ENCODE measurements around the gene KIF3A.

The KIF3A gene

DNA sequence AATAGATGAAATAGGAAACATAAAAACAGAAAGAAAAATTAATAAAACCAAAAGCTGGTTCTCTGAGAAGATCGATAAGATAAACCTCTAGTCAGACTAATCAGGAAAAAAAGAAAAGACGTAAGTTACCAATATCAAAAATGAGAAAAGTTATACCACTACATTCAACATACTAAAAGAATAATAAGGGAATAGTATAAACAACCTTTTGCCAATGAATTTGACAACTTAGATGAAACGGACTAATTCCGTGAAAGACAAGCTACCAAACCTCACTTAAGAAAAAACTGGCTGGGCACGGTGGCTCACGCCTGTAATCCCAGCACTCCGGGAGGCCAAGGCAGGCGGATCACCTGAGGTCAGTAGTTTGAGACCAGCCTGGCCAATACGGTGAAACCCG is 7.5 kb downstream of the KIF3A start:
- POLR2A ChIA-PET: no interaction called here
- no peak overlapping the region for H3K4me3 ChIP-seq (ENCODE audit: low read depth, low read length)
- H3K36me3 ChIP-seq (ENCODE audit: control insufficient read depth in 2 of 2, insufficient read depth in 1 of 2, low read length in 2 of 2): peaks cover 42 to 47% of the 10 kb centered on the region in 2 experiments
- H3K9me3 ChIP-seq (ENCODE audit: control insufficient read depth, insufficient read depth, low read depth, low read length): no peaks in the 10 kb centered on the region
- no peak overlapping the region for H3K27ac ChIP-seq (ENCODE audit: extremely low read depth, low read depth, low read length)
- no peak for TF ChIP-seq ZNF140 (tag by site-specific recombination; IDR thresholded peaks at IDR 0.05)
- TF ChIP-seq ZNF670 (tag by site-specific recombination; IDR thresholded peaks at IDR 0.05; ENCODE audit: low read depth): no peak
- TF ChIP-seq, protein P1, sequence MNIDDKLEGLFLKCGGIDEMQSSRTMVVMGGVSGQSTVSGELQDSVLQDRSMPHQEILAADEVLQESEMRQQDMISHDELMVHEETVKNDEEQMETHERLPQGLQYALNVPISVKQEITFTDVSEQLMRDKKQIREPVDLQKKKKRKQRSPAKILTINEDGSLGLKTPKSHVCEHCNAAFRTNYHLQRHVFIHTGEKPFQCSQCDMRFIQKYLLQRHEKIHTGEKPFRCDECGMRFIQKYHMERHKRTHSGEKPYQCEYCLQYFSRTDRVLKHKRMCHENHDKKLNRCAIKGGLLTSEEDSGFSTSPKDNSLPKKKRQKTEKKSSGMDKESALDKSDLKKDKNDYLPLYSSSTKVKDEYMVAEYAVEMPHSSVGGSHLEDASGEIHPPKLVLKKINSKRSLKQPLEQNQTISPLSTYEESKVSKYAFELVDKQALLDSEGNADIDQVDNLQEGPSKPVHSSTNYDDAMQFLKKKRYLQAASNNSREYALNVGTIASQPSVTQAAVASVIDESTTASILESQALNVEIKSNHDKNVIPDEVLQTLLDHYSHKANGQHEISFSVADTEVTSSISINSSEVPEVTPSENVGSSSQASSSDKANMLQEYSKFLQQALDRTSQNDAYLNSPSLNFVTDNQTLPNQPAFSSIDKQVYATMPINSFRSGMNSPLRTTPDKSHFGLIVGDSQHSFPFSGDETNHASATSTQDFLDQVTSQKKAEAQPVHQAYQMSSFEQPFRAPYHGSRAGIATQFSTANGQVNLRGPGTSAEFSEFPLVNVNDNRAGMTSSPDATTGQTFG (tag by site-specific recombination; IDR thresholded peaks at IDR 0.05; ENCODE audit: borderline replicate concordance): no peak
- TF ChIP-seq, protein P2, sequence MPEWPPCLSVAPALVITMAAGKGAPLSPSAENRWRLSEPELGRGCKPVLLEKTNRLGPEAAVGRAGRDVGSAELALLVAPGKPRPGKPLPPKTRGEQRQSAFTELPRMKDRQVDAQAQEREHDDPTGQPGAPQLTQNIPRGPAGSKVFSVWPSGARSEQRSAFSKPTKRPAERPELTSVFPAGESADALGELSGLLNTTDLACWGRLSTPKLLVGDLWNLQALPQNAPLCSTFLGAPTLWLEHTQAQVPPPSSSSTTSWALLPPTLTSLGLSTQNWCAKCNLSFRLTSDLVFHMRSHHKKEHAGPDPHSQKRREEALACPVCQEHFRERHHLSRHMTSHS (tag by site-specific recombination; IDR thresholded peaks at IDR 0.05): no peak
- TF ChIP-seq SETDB1 (IDR thresholded peaks at IDR 0.05; ENCODE audit: insufficient read length, low read length): no peak
- TF ChIP-seq ZNF654 (tag by site-specific recombination; IDR thresholded peaks at IDR 0.05; ENCODE audit: low read depth): no peak
- no peak for TF ChIP-seq ZNF394 (tag by site-specific recombination; IDR thresholded peaks at IDR 0.05; ENCODE audit: borderline replicate concordance)
- TF ChIP-seq ZNF416 (tag by site-specific recombination; IDR thresholded peaks at IDR 0.05): no peak
- CTCF ChIA-PET: interaction anchor here (0.6 to 0.8 kb wide), 4 partner anchors 15 to 232 kb away, joined by 3 to 4 read pairs (median 3); no protein-coding TSS in a partner anchor
- no peaks in the 10 kb centered on the region for H3K4me1 ChIP-seq (ENCODE audit: control insufficient read depth, insufficient read depth, low read length)

DNA sequence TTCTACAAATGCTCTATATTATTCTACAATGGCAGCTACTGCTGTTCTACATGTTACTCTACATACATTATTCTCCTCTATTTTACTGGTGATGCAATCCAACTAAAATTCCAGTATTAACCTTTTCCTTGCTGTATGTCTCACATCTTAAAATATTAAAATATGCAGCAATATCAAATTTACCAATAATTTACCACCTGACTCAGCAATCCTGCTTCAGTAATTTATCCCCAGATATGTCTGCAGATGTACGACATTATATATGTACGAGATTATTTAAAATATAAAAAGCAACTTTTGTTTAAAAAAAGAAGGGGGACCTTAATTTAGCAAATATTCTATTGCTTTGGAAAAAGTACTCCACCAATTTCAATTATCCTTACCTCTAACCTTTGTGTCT is 11.6 kb downstream of the KIF3A start:
- no peaks in the 10 kb centered on the region for H3K9me3 ChIP-seq (ENCODE audit: control insufficient read depth, insufficient read depth, low read depth, low read length)
- no peaks in the 10 kb centered on the region for H3K4me1 ChIP-seq (ENCODE audit: control insufficient read depth, insufficient read depth, low read length)
- TF ChIP-seq ZFP3 (tag by site-specific recombination; IDR thresholded peaks at IDR 0.05; ENCODE audit: low read depth): no peak
- H3K36me3 ChIP-seq (ENCODE audit: control insufficient read depth in 2 of 2, insufficient read depth in 1 of 2, low read length in 2 of 2): peaks cover 27 to 40% of the 10 kb centered on the region in 2 experiments
- ChIA-PET POLR2A (interaction anchor here (0.6 kb wide), 1 partner anchor 94 kb away, joined by 4 read pairs; no protein-coding TSS in a partner anchor), CTCF (no interaction called here)
- H3K4me3 ChIP-seq (ENCODE audit: low read depth, low read length): no peak overlapping the region
- H3K27ac ChIP-seq (ENCODE audit: extremely low read depth, low read depth, low read length): no peak overlapping the region

DNA sequence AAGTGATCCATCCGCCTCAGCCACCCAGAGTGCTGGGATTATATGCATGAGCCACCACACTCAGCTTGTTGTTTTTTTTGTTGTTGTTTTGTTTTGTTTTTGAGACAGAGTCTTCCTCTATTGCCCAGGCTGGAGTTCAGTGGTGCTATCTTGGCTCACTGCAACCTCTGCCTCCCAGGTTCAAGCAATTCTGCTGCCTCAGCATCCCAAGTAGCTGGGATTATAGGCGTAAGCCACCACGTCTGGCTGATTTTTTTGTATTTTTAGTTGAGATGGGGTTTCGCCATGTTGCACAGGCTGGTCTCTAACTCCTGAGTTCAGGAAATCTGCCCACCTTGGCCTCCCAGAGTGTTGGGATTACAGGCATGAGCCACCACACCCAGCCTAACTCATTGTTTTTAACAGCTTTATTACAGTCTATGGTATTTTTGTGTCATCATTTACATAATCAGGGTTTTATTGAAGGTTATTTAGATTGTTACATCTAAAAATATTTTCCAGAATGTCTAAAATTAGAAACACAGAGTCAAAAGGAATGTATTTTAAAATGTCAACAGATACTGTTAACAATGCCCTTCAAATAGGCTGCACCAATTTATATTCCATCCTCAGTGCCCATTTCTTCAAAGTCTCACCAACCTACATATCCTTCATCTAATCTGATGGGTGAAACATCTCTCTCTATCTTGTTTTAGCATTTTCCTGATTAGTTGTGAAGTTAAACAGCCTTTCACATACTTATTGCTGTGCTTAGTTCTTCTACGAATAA is 18.6 kb downstream of the KIF3A start:
- Histone ChIP-seq H3K27ac (ENCODE audit: extremely low read depth, low read depth, low read length) (no peak overlapping the region), H3K4me3 (ENCODE audit: low read depth, low read length) (no peak overlapping the region), H3K4me1 (ENCODE audit: control insufficient read depth, insufficient read depth, low read length) (no peaks in the 10 kb centered on the region), H3K9me3 (ENCODE audit: control insufficient read depth, insufficient read depth, low read depth, low read length) (no peaks in the 10 kb centered on the region), H3K36me3 (ENCODE audit: control insufficient read depth in 2 of 2, insufficient read depth in 1 of 2, low read length in 2 of 2) (peaks cover 6 to 51% of the 10 kb centered on the region in 2 experiments)
- ChIA-PET CTCF (interaction anchor here (0.9 kb wide), 1 partner anchor 40 kb away, joined by 3 read pairs; no protein-coding TSS in a partner anchor), POLR2A (no interaction called here)
- TF ChIP-seq GLI2 (tag by site-specific recombination; IDR thresholded peaks at IDR 0.05; ENCODE audit: borderline replicate concordance, low read depth) (no peak), SALL2 (tag by site-specific recombination; IDR thresholded peaks at IDR 0.05; ENCODE audit: borderline replicate concordance) (no peak), REPIN1 (tag by site-specific recombination; IDR thresholded peaks at IDR 0.05; ENCODE audit: low read depth) (no peak), ZNF404 (tag by site-specific recombination; IDR thresholded peaks at IDR 0.05) (no peak), ZNF423 (tag by site-specific recombination; IDR thresholded peaks at IDR 0.05) (no peak), ZNF266 (tag by site-specific recombination; IDR thresholded peaks at IDR 0.05; ENCODE audit: low read depth) (no peak), OVOL3 (tag by site-specific recombination; IDR thresholded peaks at IDR 0.05) (no peak), ZNF747 (tag by site-specific recombination; IDR thresholded peaks at IDR 0.05) (no peak), ZNF701 (tag by site-specific recombination; IDR thresholded peaks at IDR 0.05) (no peak), ZNF175 (tag by site-specific recombination; IDR thresholded peaks at IDR 0.05) (no peak), ZNF555 (tag by site-specific recombination; conservative IDR thresholded peaks at IDR 0.05) (no peak), PRDM1 (tag by site-specific recombination; IDR thresholded peaks at IDR 0.05) (no peak)
- TF ChIP-seq, protein P3, sequence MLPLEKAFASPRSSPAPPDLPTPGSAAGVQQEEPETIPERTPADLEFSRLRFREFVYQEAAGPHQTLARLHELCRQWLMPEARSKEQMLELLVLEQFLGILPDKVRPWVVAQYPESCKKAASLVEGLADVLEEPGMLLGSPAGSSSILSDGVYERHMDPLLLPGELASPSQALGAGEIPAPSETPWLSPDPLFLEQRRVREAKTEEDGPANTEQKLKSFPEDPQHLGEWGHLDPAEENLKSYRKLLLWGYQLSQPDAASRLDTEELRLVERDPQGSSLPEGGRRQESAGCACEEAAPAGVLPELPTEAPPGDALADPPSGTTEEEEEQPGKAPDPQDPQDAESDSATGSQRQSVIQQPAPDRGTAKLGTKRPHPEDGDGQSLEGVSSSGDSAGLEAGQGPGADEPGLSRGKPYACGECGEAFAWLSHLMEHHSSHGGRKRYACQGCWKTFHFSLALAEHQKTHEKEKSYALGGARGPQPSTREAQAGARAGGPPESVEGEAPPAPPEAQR (tag by site-specific recombination; IDR thresholded peaks at IDR 0.05): no peak
- TF ChIP-seq, protein P4, sequence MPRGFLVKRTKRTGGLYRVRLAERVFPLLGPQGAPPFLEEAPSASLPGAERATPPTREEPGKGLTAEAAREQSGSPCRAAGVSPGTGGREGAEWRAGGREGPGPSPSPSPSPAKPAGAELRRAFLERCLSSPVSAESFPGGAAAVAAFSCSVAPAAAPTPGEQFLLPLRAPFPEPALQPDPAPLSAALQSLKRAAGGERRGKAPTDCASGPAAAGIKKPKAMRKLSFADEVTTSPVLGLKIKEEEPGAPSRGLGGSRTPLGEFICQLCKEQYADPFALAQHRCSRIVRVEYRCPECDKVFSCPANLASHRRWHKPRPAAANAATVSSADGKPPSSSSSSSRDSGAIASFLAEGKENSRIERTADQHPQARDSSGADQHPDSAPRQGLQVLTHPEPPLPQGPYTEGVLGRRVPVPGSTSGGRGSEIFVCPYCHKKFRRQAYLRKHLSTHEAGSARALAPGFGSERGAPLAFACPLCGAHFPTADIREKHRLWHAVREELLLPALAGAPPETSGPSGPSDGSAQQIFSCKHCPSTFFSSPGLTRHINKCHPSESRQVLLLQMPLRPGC (tag by site-specific recombination; IDR thresholded peaks at IDR 0.05): no peak
- TF ChIP-seq, protein P5, sequence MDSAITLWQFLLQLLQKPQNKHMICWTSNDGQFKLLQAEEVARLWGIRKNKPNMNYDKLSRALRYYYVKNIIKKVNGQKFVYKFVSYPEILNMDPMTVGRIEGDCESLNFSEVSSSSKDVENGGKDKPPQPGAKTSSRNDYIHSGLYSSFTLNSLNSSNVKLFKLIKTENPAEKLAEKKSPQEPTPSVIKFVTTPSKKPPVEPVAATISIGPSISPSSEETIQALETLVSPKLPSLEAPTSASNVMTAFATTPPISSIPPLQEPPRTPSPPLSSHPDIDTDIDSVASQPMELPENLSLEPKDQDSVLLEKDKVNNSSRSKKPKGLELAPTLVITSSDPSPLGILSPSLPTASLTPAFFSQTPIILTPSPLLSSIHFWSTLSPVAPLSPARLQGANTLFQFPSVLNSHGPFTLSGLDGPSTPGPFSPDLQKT (IDR thresholded peaks at IDR 0.05; ENCODE audit: borderline replicate concordance, low read depth, low read length): no peak

Measured in HEK293 (cell line).